Subcutaneous adipose tissue (tissue), 4 donors: ENCODE measurements around the gene OR5C1. TPM values are rescaled to one million over a fixed set of nuclear protein-coding genes. Genes with fewer than 3 reads are reported as not detected.

Experiments used
- CTCF ChIP-seq: fragments of 450-650 bp; IDR thresholded peaks from one replicate; pipeline ENCODE4 v1.5.1; 2016; ENCODE audit warnings: low read depth, mild to moderate bottlenecking, control low read depth, antibody characterized with exemption, moderate library complexity
- total RNA-seq, 4 donors: library from RNA; depleted of rRNA; stranded (reverse); fragments of >200 nt; gene quantifications; one replicate each; pipeline ENCODE4 v1.1.0, GENCODE V29; 2016

Gene OR5C1
- total RNA-seq, 4 donors from 2014 or later, result not detected

GRCh38 chr9:122812736-122813135 is 24.0 kb downstream of the OR5C1 start:
- TF ChIP-seq CTCF, result no peak

GRCh38 chr9:122814545-122814944 is 25.8 kb downstream of the OR5C1 start:
- TF ChIP-seq CTCF, result no peak

- TF ChIP-seq CTCF, result no peak
Measured at GRCh38 chr9:122815544-122815943, 26.8 kb downstream of the OR5C1 start.

GRCh38 chr9:122816163-122816867 is 27.6 kb downstream of the OR5C1 start:
- no peak for TF ChIP-seq CTCF

GRCh38 chr9:122819326-122819725 is 30.6 kb downstream of the OR5C1 start:
- no peak for TF ChIP-seq CTCF

- TF ChIP-seq CTCF, result no peak
Measured at GRCh38 chr9:122819791-122820489, 31.2 kb downstream of the OR5C1 start.

GRCh38 chr9:122820490-122820845 is 31.7 kb downstream of the OR5C1 start:
- no peak for TF ChIP-seq CTCF
